HL-60 (cell line): Measurements from ENCODE around the gene NELFA.

Experiments
- DNase-seq, 2 experiments: peaks; one replicate each; pipeline ENCODE4 v3.0.0-alpha.2; 2010 to 2020; ENCODE audit warnings: low read depth in 1 of 2, low spot score in 1 of 2
- H3K27ac ChIP-seq: fragments of 250-450 bp; sonication (Bioruptor Pico); replicated peaks from 2 replicates; pipeline ENCODE4 v1.5.1; 2020; ENCODE audit warnings: mild to moderate bottlenecking, moderate library complexity
- H3K27me3 ChIP-seq: fragments of 250-450 bp; sonication (Bioruptor Pico); 2 replicates; pipeline ENCODE4 v1.5.1; 2021; ENCODE audit warnings: mild to moderate bottlenecking, moderate library complexity; ENCODE audit not compliant: insufficient read depth, poor library complexity, severe bottlenecking
- H3K4me3 ChIP-seq: replicated peaks from 2 replicates; pipeline ENCODE4 v1.5.1; 2011; ENCODE audit warnings: mild to moderate bottlenecking, control low read depth, low read length; ENCODE audit not compliant: insufficient read depth
- CTCF ChIP-seq: IDR thresholded peaks from one replicate; pipeline ENCODE4 v1.5.1; 2011; ENCODE audit warnings: low read length, control low read depth, inconsistent platforms; ENCODE audit not compliant: insufficient read depth
- GABPA ChIP-seq: IDR thresholded peaks from 2 replicates; pipeline ENCODE4 v1.6.1; 2012; ENCODE audit warnings: low read depth
- POLR2AphosphoS5 ChIP-seq: IDR thresholded peaks from 2 replicates; pipeline ENCODE4 v1.6.1; 2012; ENCODE audit warnings: low read depth
- REST ChIP-seq: IDR thresholded peaks from 2 replicates; pipeline ENCODE4 v1.6.1; 2012; ENCODE audit warnings: low read depth; ENCODE audit not compliant: insufficient replicate concordance
- SPI1 ChIP-seq: IDR thresholded peaks from 2 replicates; pipeline ENCODE4 v1.6.1; 2012; ENCODE audit warnings: low read depth, mild to moderate bottlenecking, borderline replicate concordance

Gene NELFA

GRCh38 chr4:1993169-1993516 is 15.6 kb downstream of the NELFA start:
- no peak for DNase-seq
- TF ChIP-seq REST (no peak), SPI1 (no peak), GABPA (no peak), CTCF (no peak), POLR2AphosphoS5 (no peak)
- Histone ChIP-seq H3K27ac (no peak overlapping the region), H3K27me3 (no peaks in the 10 kb centered on the region), H3K4me3 (no peak overlapping the region)

GRCh38 chr4:1992468-1993168 is 16.2 kb downstream of the NELFA start:
- H3K27me3 ChIP-seq = no peaks in the 10 kb centered on the region
- no peak overlapping the region for H3K4me3 ChIP-seq
- DNase-seq = no peak
- TF ChIP-seq CTCF (no peak), REST (no peak), POLR2AphosphoS5 (no peak), GABPA (no peak), SPI1 (no peak)
- H3K27ac ChIP-seq = no peak overlapping the region

- Histone ChIP-seq H3K4me3 (no peak overlapping the region), H3K27me3 (no peaks in the 10 kb centered on the region), H3K27ac (no peak overlapping the region)
- DNase-seq = no peak
- no peak for TF ChIP-seq SPI1
Observed at GRCh38 chr4:1991596-1992434, 17.0 kb downstream of the NELFA start.

GRCh38 chr4:1991087-1991486 is 17.7 kb downstream of the NELFA start:
- H3K27me3 ChIP-seq = no peaks in the 10 kb centered on the region
- TF ChIP-seq CTCF (no peak), GABPA (no peak), SPI1 (no peak), POLR2AphosphoS5 (no peak), REST (no peak)
- no peak overlapping the region for H3K27ac ChIP-seq
- DNase-seq = no peak
- H3K4me3 ChIP-seq = no peak overlapping the region
